GM21447 (cell line): Measurements from ENCODE around the gene KIZ.

Experiments
- ATAC-seq: cut with Tn5 transposase; IDR thresholded peaks from one replicate; pipeline ENCODE4 v1.9.1; 2021; ENCODE audit not compliant: unreplicated experiment

KIZ gene

GRCh38 chr20:21174516-21175239 lies 48.8 kb downstream of the KIZ start:
- ATAC-seq, result no peak

- ATAC-seq, result no peak
These were observed 49.6 kb downstream of the KIZ start for GRCh38 chr20:21175433-21175832.

- no peak for ATAC-seq
These were observed 51.9 kb downstream of the KIZ start for GRCh38 chr20:21177767-21178166.

- no peak for ATAC-seq
These were observed 53.9 kb downstream of the KIZ start for GRCh38 chr20:21179757-21180156.

DNA sequence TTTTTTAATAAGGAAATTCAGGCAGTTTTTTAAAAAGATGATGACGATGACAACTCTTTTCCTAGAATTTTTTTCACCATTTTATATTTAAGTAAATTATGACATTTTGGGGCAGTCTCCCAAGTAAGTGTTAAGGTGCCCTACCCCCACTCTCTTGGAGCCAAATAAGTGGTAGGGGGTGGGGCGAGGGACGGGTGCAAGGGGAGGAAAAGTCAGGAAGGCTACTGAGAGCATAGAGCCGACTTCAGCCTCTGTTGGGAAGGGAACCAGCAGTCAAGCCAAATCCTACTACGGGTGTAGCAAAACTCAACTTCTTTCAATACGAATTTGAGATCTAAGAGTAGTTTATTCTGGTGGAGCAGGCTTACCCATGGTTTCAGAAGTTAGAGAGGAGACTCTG lies 54.4 kb downstream of the KIZ start:
- ATAC-seq, result no peak

DNA sequence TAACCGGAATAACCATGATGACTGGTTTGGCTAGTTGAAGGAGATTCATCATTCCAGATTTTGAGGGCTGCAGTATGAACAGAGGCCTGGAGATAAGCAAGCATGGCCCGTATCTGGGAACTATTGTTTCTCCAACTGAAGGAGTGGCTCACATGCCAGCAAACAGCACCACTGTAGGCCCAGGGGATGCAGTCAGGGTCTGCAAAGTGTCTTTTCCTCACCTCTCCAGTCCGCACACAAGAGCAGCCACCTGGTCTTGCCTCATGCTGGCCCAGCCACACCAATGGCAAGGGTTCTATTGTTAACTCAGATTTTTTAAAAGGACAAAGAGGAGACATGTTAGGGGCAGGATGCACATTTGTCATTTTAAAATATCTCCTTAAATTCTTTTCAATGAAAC lies 55.1 kb downstream of the KIZ start:
- ATAC-seq, result no peak

GRCh38 chr20:21182832-21183563 lies 57.1 kb downstream of the KIZ start:
- no peak for ATAC-seq

DNA sequence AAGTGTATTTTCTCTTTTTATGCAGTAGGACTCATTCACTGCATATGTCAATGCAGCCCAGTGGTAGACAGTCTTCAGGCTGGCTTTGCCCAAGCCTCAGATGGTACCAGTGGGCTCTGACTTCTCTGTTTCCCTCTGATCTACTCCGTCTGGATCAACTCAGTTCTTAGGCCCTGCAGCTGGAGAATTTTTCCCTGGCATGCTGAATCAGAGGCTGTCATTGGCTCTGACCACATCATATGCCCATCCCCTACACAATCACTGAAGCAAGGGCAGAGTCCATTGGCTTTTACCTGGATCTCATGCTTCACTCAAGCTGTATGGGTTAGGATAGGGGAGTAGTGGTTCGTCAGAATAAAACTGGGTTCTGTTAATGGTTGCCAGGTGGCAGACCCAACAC lies 57.8 kb downstream of the KIZ start:
- ATAC-seq, result no peak

GRCh38 chr20:21184819-21185218 lies 58.9 kb downstream of the KIZ start:
- no peak for ATAC-seq

GRCh38 chr20:21185849-21186248 lies 60.0 kb downstream of the KIZ start:
- ATAC-seq, result no peak

GRCh38 chr20:21189761-21190523 lies 64.1 kb downstream of the KIZ start:
- no peak for ATAC-seq

DNA sequence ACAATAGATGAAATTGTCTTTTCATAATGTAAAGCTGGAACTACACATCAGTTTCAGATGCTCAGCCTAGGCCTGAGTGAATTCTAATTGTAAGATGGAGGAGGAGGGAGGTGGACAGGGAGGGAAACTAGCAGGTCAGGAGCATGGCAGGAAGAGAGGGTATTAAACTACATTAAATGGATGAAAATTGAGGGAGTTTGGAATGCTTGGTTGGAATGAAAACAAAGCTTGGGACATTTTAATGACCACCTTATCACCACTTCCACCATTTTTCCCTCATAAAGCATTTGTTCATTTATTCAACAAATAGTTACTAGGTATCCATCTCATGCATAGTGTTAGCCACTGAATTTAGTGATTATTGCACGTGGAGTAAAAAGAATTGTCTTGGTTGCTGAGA lies 65.0 kb downstream of the KIZ start:
- no peak for ATAC-seq

DNA sequence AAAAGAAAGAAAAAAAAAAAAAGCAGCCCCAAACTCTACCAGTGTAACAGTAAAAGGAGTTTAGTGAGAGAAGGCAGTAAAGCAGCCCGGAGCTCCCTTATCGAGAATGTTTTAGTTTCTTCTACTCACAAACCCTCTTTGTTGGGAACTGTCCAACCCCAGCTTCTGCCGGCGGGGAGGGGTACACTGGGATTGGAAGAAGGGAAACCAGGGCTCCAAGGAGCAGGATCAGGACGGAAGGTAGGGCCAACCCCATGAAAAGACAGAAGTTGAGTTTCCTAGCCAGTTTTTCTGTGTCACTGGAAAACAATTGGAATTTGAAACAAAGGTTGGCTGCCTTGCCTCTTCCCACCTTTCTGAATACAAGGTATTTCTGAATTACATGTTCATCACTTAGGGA lies 66.0 kb downstream of the KIZ start:
- no peak for ATAC-seq

- no peak for ATAC-seq
These were observed 76.4 kb downstream of the KIZ start for GRCh38 chr20:21202259-21202658.

GRCh38 chr20:21203088-21203656 lies 77.3 kb downstream of the KIZ start:
- ATAC-seq, result no peak

GRCh38 chr20:21206584-21206983 lies 80.7 kb downstream of the KIZ start:
- no peak for ATAC-seq

GRCh38 chr20:21208999-21209398 lies 83.1 kb downstream of the KIZ start:
- ATAC-seq, result no peak

DNA sequence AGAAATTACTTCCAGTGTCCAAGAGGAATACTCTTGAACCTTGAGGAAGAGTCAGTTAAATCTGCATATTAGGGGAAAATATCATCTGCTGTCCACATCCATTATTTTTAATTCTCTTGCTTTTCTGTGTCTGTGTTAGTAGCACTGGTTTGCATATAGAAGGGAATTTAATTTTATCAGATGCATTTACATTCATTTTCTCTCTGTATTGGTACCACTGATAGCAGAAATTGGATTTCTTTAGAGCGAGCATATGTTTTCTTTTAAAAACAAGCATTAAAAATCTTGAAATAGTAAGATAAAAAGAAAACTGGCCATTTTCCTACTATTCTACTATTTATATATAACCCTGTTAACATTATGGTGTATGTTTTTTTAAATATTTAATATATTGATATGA lies 83.8 kb downstream of the KIZ start:
- ATAC-seq, result no peak

- no peak for ATAC-seq
These were observed 87.8 kb downstream of the KIZ start for GRCh38 chr20:21213691-21214090.

DNA sequence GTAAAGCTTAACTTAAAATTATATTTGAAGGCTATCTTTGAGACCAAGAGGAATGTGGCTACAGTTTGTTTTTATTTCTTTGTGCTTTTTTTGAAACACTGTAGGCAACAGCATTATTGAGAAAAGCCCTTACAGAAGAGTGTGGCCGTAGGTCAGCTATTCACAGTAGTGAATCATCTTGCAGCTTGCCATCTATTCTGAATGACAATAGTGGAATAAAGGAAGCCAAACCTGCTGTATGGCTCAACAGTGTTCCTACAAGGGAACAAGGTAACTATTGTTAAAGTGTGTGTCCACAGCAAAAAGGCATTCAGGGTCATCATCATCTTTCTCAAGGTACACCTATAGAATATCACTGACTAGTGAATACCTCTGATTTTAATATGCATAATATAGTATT lies 88.5 kb downstream of the KIZ start:
- ATAC-seq, result no peak

- no peak for ATAC-seq
These were observed 93.8 kb downstream of the KIZ start for GRCh38 chr20:21219686-21220085.

GRCh38 chr20:21224217-21224616 lies 98.3 kb downstream of the KIZ start:
- no peak for ATAC-seq
